Measurements from ENCODE around the gene PLCH2.

- TF ChIP-seq POLR2AphosphoS5 (IDR thresholded peaks at IDR 0.05; ENCODE audit: borderline replicate concordance, low read depth, low read length) (no peak), EZH2 (IDR thresholded peaks at IDR 0.05) (no peak), FOXP2 (optimal IDR thresholded peaks at IDR 0.05; ENCODE audit: control extremely low read depth, extremely low read length, insufficient read depth) (no peak)
Observed at GRCh38 chr1:2435091-2435490, 41.0 kb upstream of the PLCH2 start.
